Hematopoietic multipotent progenitor cell (in vitro differentiated cells): ENCODE data around the gene DKK2. TPM values are rescaled to one million over a fixed set of nuclear protein-coding genes. Genes with fewer than 3 reads are reported as not detected.
A peak's percentile ranks its signal among the peaks of the same experiment; 100 is the strongest.
"Not testable (repeated sequence)": the region's sequence is repeated elsewhere in the genome, so short reads cannot be mapped to it uniquely, and the experiment has no call there.

Experiments
- DNase-seq, 3 donors: peaks; one replicate each; pipeline ENCODE4 v3.0.0-alpha.2; 2011 to 2015; ENCODE audit warnings: low read depth in 2 of 3, low spot score in 2 of 3
- total RNA-seq: library from RNA; depleted of rRNA; stranded (reverse); fragments of >200 nt; gene quantifications from one replicate; pipeline ENCODE4 v1.2.3, GENCODE V29; 2012

DKK2 gene
- total RNA-seq, 1 donor, result under 0.01 TPM

GRCh38 chr4:106914223-106914622 is 121.9 kb downstream of the DKK2 start:
- DNase-seq, result no peak

- no peak for DNase-seq
These were observed 126.5 kb downstream of the DKK2 start for GRCh38 chr4:106909486-106910188.

GRCh38 chr4:106908049-106908448 is 128.1 kb downstream of the DKK2 start:
- DNase-seq, result not testable (repeated sequence)

GRCh38 chr4:106907216-106907615 is 128.9 kb downstream of the DKK2 start:
- no peak for DNase-seq

- no peak for DNase-seq
These were observed 129.4 kb downstream of the DKK2 start for GRCh38 chr4:106906728-106907127.

- DNase-seq, result peak in 2 of 3 donors; percentile 11 to 42
These were observed 137.4 kb downstream of the DKK2 start for GRCh38 chr4:106898621-106899230.

- DNase-seq, result no peak
These were observed 142.2 kb downstream of the DKK2 start for GRCh38 chr4:106893903-106894302.

- no peak for DNase-seq
These were observed 142.7 kb downstream of the DKK2 start for GRCh38 chr4:106893395-106893881.

- no peak for DNase-seq
These were observed 143.3 kb downstream of the DKK2 start for GRCh38 chr4:106892786-106893185.

- DNase-seq, result no peak
These were observed 160.8 kb downstream of the DKK2 start for GRCh38 chr4:106875340-106875739.
